ENCODE measurements around the gene PHF24. TPM values are rescaled to one million over a fixed set of nuclear protein-coding genes. Genes with fewer than 3 reads are reported as not detected.

The PHF24 gene
- total and polyA plus RNA-seq, 4 donors, result 7.7 to 48.6 (median 41.0) TPM

DNA sequence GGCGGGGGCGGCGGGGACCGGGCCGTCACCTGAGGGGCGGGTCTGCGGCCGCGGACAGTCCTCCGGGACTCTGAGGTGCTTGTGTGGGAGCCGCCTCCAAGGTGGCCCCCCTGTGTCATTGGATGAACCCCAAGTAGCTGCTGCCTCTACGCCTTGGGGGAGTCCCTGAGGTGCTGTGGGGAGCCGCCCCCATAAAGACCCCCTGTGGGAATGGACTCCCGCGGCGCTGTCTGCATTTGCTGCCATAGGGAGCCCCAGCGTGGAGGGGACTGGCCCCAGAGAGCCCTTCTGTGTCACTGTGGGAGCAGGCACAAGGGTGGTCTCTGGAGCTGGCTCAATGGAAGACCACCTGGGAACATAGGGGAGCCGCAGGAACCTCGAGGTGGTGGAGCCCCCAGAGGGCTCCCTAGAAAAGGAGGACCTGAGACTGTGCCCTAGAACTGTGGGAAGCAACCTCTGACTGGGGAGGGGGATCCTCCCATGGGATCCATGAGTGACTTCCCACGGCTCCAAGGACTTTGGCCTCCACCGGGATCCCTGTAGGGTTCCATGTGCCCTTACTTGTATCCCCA is 412 bp downstream of the PHF24 start:
- Histone ChIP-seq H3K36me3 (ENCODE audit: control insufficient read depth, insufficient read depth, low read length) (no peaks in the 10 kb centered on the region), H3K27me3 (ENCODE audit: control insufficient read depth, insufficient read depth, low read length) (peaks cover 4% of the 10 kb centered on the region), H3K27ac (ENCODE audit: low read depth, low read length) (no peak overlapping the region), H3K4me1 (ENCODE audit: control insufficient read depth, insufficient read depth, low read length) (peaks cover 13% of the 10 kb centered on the region), H3K4me3 (ENCODE audit: low read depth, low read length) (peak overlapping the region; percentile 38), H3K9me3 (ENCODE audit: control insufficient read depth, insufficient read depth, low read length) (no peaks in the 10 kb centered on the region)
- peak in 2 of 6 donors; percentile 20 to 24 for DNase-seq (ENCODE audit: low read depth in 4 of 6, low spot score in 6 of 6)
- 9% methylated on average over 21 of the region's 21 CpGs for WGBS (ENCODE audit: insufficient coverage)

DNA sequence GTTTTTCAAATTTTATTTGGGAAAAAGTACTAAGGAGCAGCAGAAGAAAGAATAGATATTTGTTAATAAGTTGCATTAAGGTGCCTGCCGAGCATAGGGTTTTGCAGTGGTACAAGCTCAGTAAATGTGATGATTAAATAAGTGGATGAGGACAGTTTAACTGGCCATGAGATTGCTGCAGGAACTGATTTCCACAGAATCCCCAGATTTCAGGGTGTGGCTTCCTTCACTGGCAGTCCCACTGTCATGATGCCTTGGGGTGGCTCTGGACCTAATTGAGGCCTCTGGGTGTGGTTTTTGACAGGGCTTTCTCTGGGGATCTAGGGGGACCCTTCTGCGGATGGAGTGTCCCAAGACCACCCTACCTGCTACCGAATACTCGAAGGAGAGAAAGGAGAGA is 1.4 kb downstream of the PHF24 start:
- H3K27ac ChIP-seq (ENCODE audit: low read depth, low read length), result no peak overlapping the region
- H3K4me1 ChIP-seq (ENCODE audit: control insufficient read depth, insufficient read depth, low read length), result peaks cover 13% of the 10 kb centered on the region
- peaks cover 4% of the 10 kb centered on the region for H3K27me3 ChIP-seq (ENCODE audit: control insufficient read depth, insufficient read depth, low read length)
- WGBS (ENCODE audit: insufficient coverage), result 88% methylated on average over 2 of the region's 4 CpGs
- DNase-seq (ENCODE audit: low read depth in 4 of 6, low spot score in 6 of 6), result no peak
- no peak overlapping the region for H3K4me3 ChIP-seq (ENCODE audit: low read depth, low read length)
- H3K9me3 ChIP-seq (ENCODE audit: control insufficient read depth, insufficient read depth, low read length), result no peaks in the 10 kb centered on the region
- H3K36me3 ChIP-seq (ENCODE audit: control insufficient read depth, insufficient read depth, low read length), result no peaks in the 10 kb centered on the region

DNA sequence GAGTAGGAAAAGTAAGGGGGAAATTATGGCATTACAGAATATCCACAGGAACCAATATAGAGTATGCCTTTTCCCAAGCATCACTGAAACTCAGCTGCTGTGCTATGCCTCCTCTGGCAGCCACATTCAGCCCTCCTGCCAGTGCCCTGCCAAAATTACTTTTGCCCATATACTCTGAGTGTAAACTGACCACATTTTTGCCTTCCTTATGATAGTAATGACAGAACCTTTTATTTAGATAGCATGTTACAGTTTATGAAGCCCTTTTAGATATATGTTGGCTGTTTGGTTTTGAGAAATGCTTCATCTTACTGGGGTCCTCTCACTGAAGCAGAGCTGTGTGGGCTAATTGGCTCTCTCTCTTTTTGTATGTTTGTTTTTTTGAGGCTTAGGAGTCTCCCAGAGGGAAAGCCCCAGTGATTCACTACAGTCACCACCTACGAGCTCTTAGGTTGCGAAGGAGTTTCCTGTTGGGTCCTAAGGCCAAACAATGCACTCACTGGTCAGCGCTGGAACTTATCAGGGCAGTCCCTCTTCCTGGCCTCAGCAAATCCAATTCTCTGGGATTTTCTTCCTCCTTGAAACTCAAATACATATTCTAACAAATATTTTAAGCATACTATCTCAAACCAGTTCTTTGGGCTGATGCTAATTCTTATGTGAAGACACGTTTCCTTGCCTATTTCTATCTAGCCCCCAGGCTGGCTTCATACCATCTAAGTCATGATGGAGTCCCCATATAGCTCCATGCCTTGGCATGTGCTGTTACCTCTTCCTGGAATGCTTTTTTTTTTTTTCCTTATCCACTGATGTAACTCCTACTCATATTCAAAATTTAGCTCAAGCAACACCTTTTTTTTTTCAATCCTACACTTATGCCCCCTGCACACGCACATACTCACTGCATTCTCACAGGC is 3.7 kb downstream of the PHF24 start:
- peaks cover 4% of the 10 kb centered on the region for H3K27me3 ChIP-seq (ENCODE audit: control insufficient read depth, insufficient read depth, low read length)
- no peak overlapping the region for H3K4me3 ChIP-seq (ENCODE audit: low read depth, low read length)
- DNase-seq (ENCODE audit: low read depth in 4 of 6, low spot score in 6 of 6), result no peak
- WGBS (ENCODE audit: insufficient coverage), result 72% methylated on average over 5 of the region's 5 CpGs
- no peaks in the 10 kb centered on the region for H3K36me3 ChIP-seq (ENCODE audit: control insufficient read depth, insufficient read depth, low read length)
- no peaks in the 10 kb centered on the region for H3K9me3 ChIP-seq (ENCODE audit: control insufficient read depth, insufficient read depth, low read length)
- no peak overlapping the region for H3K27ac ChIP-seq (ENCODE audit: low read depth, low read length)
- H3K4me1 ChIP-seq (ENCODE audit: control insufficient read depth, insufficient read depth, low read length), result peaks cover 11% of the 10 kb centered on the region

DNA sequence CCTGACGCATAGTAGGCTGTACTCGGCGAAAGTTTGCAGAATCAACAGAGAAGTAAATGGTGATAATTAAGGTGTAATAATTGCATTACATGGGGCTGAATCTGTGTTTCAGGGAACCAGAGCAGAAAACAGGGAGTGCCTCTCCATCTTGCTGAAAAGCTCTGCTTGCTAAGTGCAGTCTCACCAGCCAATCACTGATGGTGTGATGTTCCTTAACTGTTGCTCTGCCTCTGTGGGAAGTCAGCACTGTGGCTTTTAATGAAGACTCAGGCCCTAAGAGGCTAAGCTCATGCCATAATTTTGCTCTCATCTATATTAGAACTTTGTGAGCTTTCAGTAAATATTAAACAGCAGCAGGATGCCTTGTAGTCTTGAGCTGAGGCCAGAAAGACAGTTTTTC is 4.5 kb downstream of the PHF24 start:
- H3K27ac ChIP-seq (ENCODE audit: low read depth, low read length), result no peak overlapping the region

DNA sequence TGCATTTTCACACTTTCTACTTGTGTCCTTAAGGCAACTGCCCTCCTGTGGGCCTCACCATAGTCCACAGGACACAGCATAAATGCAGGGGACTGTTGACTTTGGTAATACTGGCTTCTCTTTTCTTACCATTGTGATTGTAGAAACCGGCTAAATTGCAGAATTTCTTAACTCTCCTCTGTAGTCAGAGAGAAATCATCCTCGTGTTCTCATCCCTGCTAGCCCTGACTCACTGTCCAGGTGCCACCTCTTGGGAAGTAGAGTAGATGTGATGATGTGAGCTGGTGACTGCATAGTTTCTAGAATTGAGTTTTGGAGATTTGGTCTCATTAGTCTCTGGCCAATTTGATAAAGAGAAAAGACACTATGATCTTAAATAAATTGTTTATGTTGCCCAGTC is 5.5 kb downstream of the PHF24 start:
- no peak overlapping the region for H3K27ac ChIP-seq (ENCODE audit: low read depth, low read length)
- no peaks in the 10 kb centered on the region for H3K36me3 ChIP-seq (ENCODE audit: control insufficient read depth, insufficient read depth, low read length)
- WGBS (ENCODE audit: insufficient coverage), result no CpG with 5 or more reads among the region's 2 CpGs

More for the DNA sequence above, 4.5 kb downstream of the PHF24 start:
- H3K9me3 ChIP-seq (ENCODE audit: control insufficient read depth, insufficient read depth, low read length), result no peaks in the 10 kb centered on the region
- peaks cover 9% of the 10 kb centered on the region for H3K4me1 ChIP-seq (ENCODE audit: control insufficient read depth, insufficient read depth, low read length)
- peak in 2 of 6 donors; percentile 34 to 77 for DNase-seq (ENCODE audit: low read depth in 4 of 6, low spot score in 6 of 6)
- WGBS (ENCODE audit: insufficient coverage), result 60% methylated on average over 2 of the region's 3 CpGs
- peaks cover 4% of the 10 kb centered on the region for H3K27me3 ChIP-seq (ENCODE audit: control insufficient read depth, insufficient read depth, low read length)
- no peak overlapping the region for H3K4me3 ChIP-seq (ENCODE audit: low read depth, low read length)
- no peaks in the 10 kb centered on the region for H3K36me3 ChIP-seq (ENCODE audit: control insufficient read depth, insufficient read depth, low read length)

DNA sequence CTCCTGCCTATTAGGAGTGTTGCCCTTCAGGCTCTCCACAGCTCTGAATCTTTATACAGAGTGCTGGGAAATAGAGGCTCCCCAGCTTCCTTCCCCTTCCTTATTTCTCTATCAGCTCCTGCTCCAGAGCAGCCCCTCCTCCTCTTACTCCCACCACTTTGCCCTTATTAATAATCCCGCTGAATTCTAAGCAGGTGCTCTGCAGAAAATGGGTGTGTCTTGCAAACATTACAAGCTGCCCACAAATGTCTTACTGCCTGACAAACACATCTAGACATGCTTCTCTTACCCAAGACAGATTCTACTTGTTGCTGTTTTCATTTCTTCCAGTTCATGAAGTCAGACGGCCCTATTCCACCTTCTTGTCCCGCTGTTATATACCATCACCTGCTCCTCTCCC is 6.4 kb downstream of the PHF24 start:
- no peak overlapping the region for H3K27ac ChIP-seq (ENCODE audit: low read depth, low read length)
- 76% methylated on average over 3 of the region's 3 CpGs for WGBS (ENCODE audit: insufficient coverage)

More for the DNA sequence above, 5.5 kb downstream of the PHF24 start:
- peaks cover 4% of the 10 kb centered on the region for H3K4me1 ChIP-seq (ENCODE audit: control insufficient read depth, insufficient read depth, low read length)
- no peak overlapping the region for H3K4me3 ChIP-seq (ENCODE audit: low read depth, low read length)
- H3K9me3 ChIP-seq (ENCODE audit: control insufficient read depth, insufficient read depth, low read length), result no peaks in the 10 kb centered on the region
- DNase-seq (ENCODE audit: low read depth in 4 of 6, low spot score in 6 of 6), result no peak
- peaks cover 2% of the 10 kb centered on the region for H3K27me3 ChIP-seq (ENCODE audit: control insufficient read depth, insufficient read depth, low read length)

DNA sequence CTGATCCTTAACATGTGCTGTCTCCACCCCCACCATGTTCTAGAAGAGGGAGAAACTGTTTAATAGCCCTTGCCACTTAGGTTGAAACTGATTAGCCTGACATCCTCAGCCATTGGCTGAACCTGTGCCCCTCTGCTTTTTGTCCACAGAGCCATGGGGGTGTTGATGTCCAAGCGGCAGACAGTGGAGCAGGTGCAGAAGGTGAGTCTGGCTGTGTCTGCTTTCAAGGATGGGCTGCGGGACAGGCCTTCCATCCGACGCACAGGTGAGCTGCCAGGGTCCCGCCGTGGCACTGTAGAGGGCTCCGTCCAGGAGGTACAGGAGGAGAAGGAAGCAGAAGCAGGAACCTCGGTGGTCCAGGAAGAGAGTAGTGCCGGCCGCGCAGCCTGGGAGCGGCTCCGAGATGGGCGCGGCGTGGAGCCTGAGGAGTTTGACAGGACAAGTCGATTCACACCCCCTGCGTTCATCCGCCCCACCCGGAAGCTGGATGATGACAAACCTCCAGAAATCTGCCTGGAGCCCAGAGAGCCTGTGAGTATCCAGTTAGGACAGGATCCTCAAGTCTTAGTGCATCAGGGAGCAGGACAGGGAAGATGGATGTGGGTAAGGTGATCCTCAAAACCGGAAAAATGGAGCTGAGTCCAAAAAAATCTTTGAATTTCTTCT is 13.2 kb downstream of the PHF24 start:
- Histone ChIP-seq H3K4me3 (ENCODE audit: low read depth, low read length) (no peak overlapping the region), H3K27me3 (ENCODE audit: control insufficient read depth, insufficient read depth, low read length) (no peaks in the 10 kb centered on the region), H3K4me1 (ENCODE audit: control insufficient read depth, insufficient read depth, low read length) (no peaks in the 10 kb centered on the region), H3K27ac (ENCODE audit: low read depth, low read length) (no peak overlapping the region), H3K36me3 (ENCODE audit: control insufficient read depth, insufficient read depth, low read length) (peaks cover 23% of the 10 kb centered on the region), H3K9me3 (ENCODE audit: control insufficient read depth, insufficient read depth, low read length) (no peaks in the 10 kb centered on the region)
- 94% methylated on average over 20 of the region's 21 CpGs for WGBS (ENCODE audit: insufficient coverage)
- no peak for DNase-seq (ENCODE audit: low read depth in 4 of 6, low spot score in 6 of 6)

More for the DNA sequence above, 6.4 kb downstream of the PHF24 start:
- Histone ChIP-seq H3K4me3 (ENCODE audit: low read depth, low read length) (no peak overlapping the region), H3K36me3 (ENCODE audit: control insufficient read depth, insufficient read depth, low read length) (no peaks in the 10 kb centered on the region), H3K4me1 (ENCODE audit: control insufficient read depth, insufficient read depth, low read length) (no peaks in the 10 kb centered on the region), H3K9me3 (ENCODE audit: control insufficient read depth, insufficient read depth, low read length) (no peaks in the 10 kb centered on the region), H3K27me3 (ENCODE audit: control insufficient read depth, insufficient read depth, low read length) (peaks cover 2% of the 10 kb centered on the region)
- no peak for DNase-seq (ENCODE audit: low read depth in 4 of 6, low spot score in 6 of 6)

DNA sequence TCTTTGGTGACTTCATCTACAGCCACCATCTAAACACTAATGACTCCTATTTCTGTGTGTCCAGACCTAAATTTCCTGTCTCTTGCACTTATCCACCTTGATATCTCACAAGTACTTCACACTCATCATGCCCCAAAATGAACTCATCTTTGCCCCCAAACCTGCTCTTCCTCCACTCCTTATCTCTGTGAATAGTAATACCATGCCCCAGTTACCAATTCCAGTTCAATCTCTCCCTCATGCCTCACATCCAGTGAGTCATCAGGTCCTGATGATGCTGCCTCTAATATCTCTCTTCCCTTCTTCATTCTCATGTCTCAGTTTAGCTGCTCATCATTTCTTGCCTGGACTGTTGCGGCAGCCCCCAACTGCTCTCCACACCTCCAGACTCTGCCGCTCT is 16.6 kb downstream of the PHF24 start:
- DNase-seq (ENCODE audit: low read depth in 4 of 6, low spot score in 6 of 6), result no peak
- WGBS (ENCODE audit: insufficient coverage), result 94% methylated on average over 2 of the region's 2 CpGs
- no peaks in the 10 kb centered on the region for H3K9me3 ChIP-seq (ENCODE audit: control insufficient read depth, insufficient read depth, low read length)
- H3K27ac ChIP-seq (ENCODE audit: low read depth, low read length), result no peak overlapping the region
- peaks cover 9% of the 10 kb centered on the region for H3K4me1 ChIP-seq (ENCODE audit: control insufficient read depth, insufficient read depth, low read length)
- H3K36me3 ChIP-seq (ENCODE audit: control insufficient read depth, insufficient read depth, low read length), result peaks cover 49% of the 10 kb centered on the region
- H3K4me3 ChIP-seq (ENCODE audit: low read depth, low read length), result no peak overlapping the region
- no peaks in the 10 kb centered on the region for H3K27me3 ChIP-seq (ENCODE audit: control insufficient read depth, insufficient read depth, low read length)

DNA sequence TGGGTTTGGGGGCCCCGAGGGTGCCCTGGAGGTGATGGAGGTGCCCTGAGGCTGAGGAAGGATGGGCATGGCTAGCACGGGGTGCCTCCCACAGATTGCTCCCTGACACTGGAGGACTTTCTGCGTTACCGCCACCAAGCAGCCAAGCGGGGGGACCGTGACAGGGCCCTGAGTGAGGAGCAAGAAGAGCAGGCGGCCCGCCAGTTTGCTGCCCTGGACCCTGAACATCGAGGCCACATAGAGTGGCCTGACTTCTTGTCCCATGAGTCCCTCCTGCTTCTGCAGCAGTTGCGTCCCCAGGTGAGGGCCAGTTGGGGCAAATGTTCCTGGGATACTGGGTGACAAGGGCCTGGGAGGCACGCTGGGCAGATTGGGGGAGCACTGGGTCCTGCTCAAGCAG is 18.4 kb downstream of the PHF24 start:
- H3K27me3 ChIP-seq (ENCODE audit: control insufficient read depth, insufficient read depth, low read length), result no peaks in the 10 kb centered on the region
- no peak for DNase-seq (ENCODE audit: low read depth in 4 of 6, low spot score in 6 of 6)
- 89% methylated on average over 11 of the region's 11 CpGs for WGBS (ENCODE audit: insufficient coverage)
- H3K9me3 ChIP-seq (ENCODE audit: control insufficient read depth, insufficient read depth, low read length), result no peaks in the 10 kb centered on the region
- no peak overlapping the region for H3K4me3 ChIP-seq (ENCODE audit: low read depth, low read length)
- H3K36me3 ChIP-seq (ENCODE audit: control insufficient read depth, insufficient read depth, low read length), result peaks cover 45% of the 10 kb centered on the region
- H3K4me1 ChIP-seq (ENCODE audit: control insufficient read depth, insufficient read depth, low read length), result peaks cover 9% of the 10 kb centered on the region
- no peak overlapping the region for H3K27ac ChIP-seq (ENCODE audit: low read depth, low read length)

Data from spinal cord (tissue), 10 donors.